ENCODE measurements around the gene SENP3.

The SENP3 gene

DNA sequence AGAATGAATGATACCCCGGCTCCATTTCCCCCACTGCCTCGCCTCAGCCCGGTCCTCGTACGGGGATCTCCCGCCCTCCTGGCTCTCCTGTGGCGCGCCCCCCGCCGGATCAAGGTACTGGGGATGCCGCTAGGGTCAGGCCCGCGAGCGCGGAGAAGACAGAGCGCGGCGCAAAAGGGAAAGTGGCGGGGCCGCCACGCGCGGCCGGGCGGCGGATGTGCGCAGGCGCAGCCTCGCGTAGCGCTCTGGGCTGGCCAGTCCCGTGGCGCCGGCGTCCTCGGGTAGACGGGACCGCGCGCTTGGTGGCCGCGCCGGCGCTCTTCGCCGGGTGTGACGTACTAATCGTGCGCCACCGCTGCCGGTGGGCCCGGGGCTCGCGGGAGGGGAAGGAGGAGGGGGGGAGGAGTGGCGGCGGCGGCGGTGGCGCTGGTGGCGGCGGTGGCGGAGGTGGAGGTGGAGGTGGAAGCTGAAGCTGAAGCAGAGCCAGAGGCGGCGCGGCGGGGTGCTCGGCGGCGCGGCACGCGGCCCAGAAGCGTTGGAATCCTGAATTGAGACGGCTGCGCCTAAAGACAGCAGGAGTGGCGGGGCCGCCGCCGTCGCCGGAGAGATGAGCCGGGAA is at the start of gene SENP3:
TSS of gene SENP3 (plus strand) at position 331 of the 619 bp plus-strand sequence. CDS start 1,158 bp downstream, outside the sequence.
- H3K27ac Mint-ChIP-seq: peak within 1 kb of the TSS; percentile 95
- peak within 1 kb of the TSS; percentile 98 for H3K4me3 Mint-ChIP-seq
- no peaks in the 10 kb centered on the region for H3K27me3 Mint-ChIP-seq (ENCODE audit: low read depth)
- H3K9me3 Mint-ChIP-seq: no peaks in the 10 kb centered on the region
- peaks cover 28% of the 10 kb centered on the region for H3K36me3 Mint-ChIP-seq (ENCODE audit: low read depth)
- H3K4me1 Mint-ChIP-seq (ENCODE audit: low read depth): peaks cover 35% of the 10 kb centered on the region

DNA sequence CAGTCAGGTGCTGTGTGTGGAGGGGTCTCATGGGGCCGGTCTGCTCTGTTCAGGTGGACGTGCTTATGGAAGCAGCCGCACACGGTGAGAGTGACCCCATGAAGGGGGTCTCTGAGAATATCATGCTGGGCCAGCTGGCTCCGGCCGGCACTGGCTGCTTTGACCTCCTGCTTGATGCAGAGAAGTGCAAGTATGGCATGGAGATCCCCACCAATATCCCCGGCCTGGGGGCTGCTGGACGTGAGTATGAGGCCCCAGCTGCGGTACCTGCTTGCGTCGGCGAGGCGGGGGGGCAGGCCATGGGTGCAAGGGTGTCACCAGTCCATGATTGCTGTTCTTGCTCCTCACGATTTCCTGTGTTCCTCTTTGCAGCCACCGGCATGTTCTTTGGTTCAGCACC is 49.6 kb upstream of the SENP3 start:
- Mint-ChIP-seq H3K9me3 (no peaks in the 10 kb centered on the region), H3K4me1 (ENCODE audit: low read depth) (no peaks in the 10 kb centered on the region), H3K27ac (no peak overlapping the region), H3K4me3 (no peak overlapping the region), H3K36me3 (ENCODE audit: low read depth) (peaks cover 52% of the 10 kb centered on the region), H3K27me3 (ENCODE audit: low read depth) (no peaks in the 10 kb centered on the region)

DNA sequence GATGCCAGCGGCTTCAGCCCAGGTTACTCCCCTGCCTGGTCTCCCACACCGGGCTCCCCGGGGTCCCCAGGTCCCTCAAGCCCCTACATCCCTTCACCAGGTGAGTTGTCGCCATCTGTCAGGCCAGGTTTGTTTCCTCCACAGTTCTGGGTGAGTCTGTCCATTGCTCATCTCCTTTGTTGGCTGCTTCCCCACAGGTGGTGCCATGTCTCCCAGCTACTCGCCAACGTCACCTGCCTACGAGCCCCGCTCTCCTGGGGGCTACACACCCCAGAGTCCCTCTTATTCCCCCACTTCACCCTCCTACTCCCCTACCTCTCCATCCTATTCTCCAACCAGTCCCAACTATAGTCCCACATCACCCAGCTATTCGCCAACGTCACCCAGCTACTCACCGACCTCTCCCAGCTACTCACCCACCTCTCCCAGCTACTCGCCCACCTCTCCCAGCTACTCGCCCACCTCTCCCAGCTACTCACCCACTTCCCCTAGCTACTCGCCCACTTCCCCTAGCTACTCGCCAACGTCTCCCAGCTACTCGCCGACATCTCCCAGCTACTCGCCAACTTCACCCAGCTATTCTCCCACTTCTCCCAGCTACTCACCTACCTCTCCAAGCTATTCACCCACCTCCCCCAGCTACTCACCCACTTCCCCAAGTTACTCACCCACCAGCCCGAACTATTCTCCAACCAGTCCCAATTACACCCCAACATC is 48.7 kb upstream of the SENP3 start:
- H3K27me3 Mint-ChIP-seq (ENCODE audit: low read depth): no peaks in the 10 kb centered on the region
- peaks cover 45% of the 10 kb centered on the region for H3K36me3 Mint-ChIP-seq (ENCODE audit: low read depth)
- peak overlapping the region; percentile 42 for H3K27ac Mint-ChIP-seq
- no peaks in the 10 kb centered on the region for H3K9me3 Mint-ChIP-seq
- no peaks in the 10 kb centered on the region for H3K4me1 Mint-ChIP-seq (ENCODE audit: low read depth)
- H3K4me3 Mint-ChIP-seq: no peak overlapping the region

DNA sequence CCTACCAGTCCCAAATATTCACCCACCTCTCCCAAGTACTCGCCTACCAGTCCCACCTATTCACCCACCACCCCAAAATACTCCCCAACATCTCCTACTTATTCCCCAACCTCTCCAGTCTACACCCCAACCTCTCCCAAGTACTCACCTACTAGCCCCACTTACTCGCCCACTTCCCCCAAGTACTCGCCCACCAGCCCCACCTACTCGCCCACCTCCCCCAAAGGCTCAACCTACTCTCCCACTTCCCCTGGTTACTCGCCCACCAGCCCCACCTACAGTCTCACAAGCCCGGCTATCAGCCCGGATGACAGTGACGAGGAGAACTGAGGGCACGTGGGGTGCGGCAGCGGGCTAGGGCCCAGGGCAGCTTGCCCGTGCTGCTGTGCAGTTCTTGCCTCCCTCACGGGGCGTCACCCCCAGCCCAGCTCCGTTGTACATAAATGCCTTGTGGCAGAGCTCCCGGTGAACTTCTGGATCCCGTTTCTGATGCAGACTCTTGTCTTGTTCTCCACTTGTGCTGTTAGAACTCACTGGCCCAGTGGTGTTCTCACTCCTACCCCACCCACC is 47.8 kb upstream of the SENP3 start:
- Mint-ChIP-seq H3K36me3 (ENCODE audit: low read depth) (peaks cover 37% of the 10 kb centered on the region), H3K4me3 (no peak overlapping the region), H3K4me1 (ENCODE audit: low read depth) (no peaks in the 10 kb centered on the region)

DNA sequence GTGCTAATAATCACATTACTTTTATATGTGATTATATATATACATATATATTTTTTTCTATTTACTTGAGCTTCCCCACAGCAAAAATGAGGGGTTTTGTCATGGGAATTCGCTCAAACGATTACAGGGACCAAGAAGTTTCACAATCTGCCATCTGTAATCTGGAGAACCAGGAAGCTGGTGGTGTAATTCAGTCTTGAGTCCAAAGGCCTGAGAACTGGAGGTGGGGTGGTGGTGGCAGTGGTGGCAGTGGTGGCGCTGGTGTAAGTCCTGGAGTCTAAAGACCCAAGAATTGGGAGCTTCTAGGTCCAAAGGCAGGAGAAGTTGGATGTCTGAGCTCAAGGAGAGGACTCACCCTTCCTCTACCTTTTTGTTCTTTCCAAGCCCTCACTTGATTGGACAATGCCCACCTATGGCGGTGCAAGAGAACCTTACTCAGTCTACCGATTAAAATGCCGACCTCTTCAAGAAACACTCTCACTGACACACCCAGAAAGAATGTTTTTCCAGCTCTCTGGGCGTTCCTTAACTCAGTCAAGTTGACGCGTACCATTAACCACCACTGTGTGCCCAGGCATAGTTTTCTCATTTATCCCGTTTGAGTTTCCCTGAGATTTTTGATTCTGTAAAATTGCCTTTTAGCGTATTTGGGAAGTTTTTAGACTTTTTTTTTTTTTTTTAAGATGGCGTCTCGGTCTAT is 45.7 kb upstream of the SENP3 start:
- Mint-ChIP-seq H3K27me3 (ENCODE audit: low read depth) (no peaks in the 10 kb centered on the region), H3K4me3 (no peak overlapping the region), H3K9me3 (no peaks in the 10 kb centered on the region), H3K4me1 (ENCODE audit: low read depth) (no peaks in the 10 kb centered on the region), H3K27ac (no peak overlapping the region), H3K36me3 (ENCODE audit: low read depth) (peaks cover 25% of the 10 kb centered on the region)

More for the DNA sequence above, 47.8 kb upstream of the SENP3 start:
- no peak overlapping the region for H3K27ac Mint-ChIP-seq
- no peaks in the 10 kb centered on the region for H3K27me3 Mint-ChIP-seq (ENCODE audit: low read depth)
- H3K9me3 Mint-ChIP-seq: no peaks in the 10 kb centered on the region

DNA sequence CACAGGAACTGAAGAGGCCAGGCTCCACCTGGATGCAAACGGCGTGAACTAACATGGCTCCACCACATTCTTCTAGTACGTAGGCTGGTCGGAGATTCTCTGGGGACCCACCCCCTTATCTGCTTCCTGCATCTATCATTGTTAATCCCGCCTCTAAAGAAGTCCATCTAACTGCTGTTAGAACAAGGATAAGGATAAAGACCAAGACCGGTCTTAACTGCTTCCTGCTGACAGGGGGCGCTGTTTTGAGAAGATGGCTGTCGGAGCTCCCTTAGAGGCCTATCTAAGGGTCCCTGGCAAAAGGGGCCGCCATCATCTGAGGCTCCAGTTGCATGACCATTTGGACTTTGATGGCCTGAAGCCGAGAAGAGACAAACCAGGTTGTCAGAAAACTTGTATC is 38.7 kb upstream of the SENP3 start:
- Mint-ChIP-seq H3K9me3 (no peaks in the 10 kb centered on the region), H3K27me3 (ENCODE audit: low read depth) (no peaks in the 10 kb centered on the region), H3K4me1 (ENCODE audit: low read depth) (peaks cover 4% of the 10 kb centered on the region), H3K27ac (no peak overlapping the region), H3K4me3 (no peak overlapping the region), H3K36me3 (ENCODE audit: low read depth) (peaks cover 1% of the 10 kb centered on the region)

DNA sequence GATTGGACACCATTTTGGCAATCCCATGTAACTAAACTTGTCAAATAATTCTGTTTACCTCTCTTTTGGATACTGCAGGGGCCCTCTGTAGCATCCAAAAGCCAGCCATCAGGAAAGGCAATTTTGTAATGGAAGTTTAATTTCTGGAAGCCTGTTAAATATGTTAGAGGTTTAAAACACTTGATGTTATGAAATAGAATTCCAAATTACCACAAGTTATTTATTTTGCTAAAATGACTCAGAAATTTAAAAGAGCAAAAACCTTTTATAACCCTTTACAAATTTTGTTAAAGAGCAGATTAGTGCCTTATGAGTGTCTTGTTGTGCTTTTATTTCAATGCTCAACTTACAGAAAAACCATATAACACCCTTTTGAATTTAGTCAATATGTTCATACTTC is 32.9 kb upstream of the SENP3 start:
- Mint-ChIP-seq H3K36me3 (ENCODE audit: low read depth) (peaks cover 4% of the 10 kb centered on the region), H3K4me3 (no peak overlapping the region), H3K27me3 (ENCODE audit: low read depth) (no peaks in the 10 kb centered on the region), H3K27ac (no peak overlapping the region), H3K4me1 (ENCODE audit: low read depth) (no peaks in the 10 kb centered on the region), H3K9me3 (peaks cover 12% of the 10 kb centered on the region)

DNA sequence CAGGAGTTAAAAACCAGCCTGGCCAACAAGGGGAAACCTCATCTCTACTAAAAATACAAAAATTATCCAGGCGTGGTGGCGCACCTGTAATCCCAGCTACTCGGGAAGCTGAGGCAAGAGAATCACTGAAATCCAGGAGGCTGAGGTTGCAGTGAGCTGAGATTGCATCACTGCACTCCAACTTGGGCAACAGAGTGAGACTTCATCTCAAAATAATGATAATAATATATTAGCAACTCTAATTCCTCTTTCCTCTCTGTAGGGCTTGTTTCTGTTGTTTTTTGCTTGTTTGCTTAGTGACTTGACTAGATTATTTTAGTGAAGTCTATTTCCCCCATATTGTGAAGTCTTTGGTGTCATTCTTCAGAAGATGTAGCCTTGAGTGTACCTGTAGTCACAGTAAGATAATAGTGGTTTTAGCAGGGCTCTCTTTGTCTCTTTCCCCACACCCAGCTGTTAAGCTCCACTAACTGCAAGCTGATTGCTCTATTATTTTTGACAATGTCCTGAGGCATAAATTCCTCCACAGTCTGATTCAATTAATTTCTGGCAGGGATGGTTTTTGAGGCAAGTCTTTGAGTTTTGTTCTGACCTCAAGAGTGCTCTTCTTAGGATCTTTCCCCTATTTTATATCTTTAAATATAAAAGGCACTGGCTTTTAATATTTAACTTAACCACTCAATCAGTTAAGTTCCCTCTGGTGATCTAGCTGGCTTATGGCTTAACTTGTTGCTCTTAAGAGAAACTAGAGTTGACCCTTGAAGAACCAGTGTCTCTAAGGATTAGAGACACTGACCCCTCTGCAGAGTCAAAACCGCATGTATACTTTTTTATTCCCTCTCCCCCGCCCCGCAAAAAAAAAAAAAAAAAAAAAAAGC is 31.5 kb upstream of the SENP3 start:
- H3K27ac Mint-ChIP-seq: no peak overlapping the region
- no peaks in the 10 kb centered on the region for H3K4me1 Mint-ChIP-seq (ENCODE audit: low read depth)
- H3K27me3 Mint-ChIP-seq (ENCODE audit: low read depth): peaks cover 3% of the 10 kb centered on the region
- peaks cover 4% of the 10 kb centered on the region for H3K36me3 Mint-ChIP-seq (ENCODE audit: low read depth)
- H3K4me3 Mint-ChIP-seq: no peak overlapping the region
- H3K9me3 Mint-ChIP-seq: peaks cover 12% of the 10 kb centered on the region

DNA sequence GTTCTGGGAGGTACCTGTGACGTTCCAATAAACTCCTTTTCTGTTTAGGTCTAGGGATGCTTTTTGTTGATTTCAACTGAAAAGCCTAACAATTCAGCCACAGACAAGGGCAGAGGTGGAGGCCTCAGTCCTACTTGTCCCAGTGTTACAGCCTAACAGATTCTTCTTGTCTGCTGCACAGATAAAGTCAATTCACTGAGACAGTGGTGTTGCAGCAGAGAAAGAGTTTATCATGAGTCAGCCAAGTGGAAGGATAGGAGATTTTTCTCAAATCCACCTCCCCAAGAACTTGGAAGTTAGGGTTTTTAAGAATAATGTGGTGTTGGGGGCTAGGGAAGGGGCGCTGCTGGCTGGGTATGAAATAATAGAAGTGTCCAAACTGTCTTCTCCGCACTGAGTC is 23.7 kb upstream of the SENP3 start:
- Mint-ChIP-seq H3K36me3 (ENCODE audit: low read depth) (no peaks in the 10 kb centered on the region), H3K27me3 (ENCODE audit: low read depth) (peaks cover 7% of the 10 kb centered on the region), H3K9me3 (no peaks in the 10 kb centered on the region), H3K4me1 (ENCODE audit: low read depth) (no peaks in the 10 kb centered on the region), H3K4me3 (no peak overlapping the region), H3K27ac (no peak overlapping the region)

DNA sequence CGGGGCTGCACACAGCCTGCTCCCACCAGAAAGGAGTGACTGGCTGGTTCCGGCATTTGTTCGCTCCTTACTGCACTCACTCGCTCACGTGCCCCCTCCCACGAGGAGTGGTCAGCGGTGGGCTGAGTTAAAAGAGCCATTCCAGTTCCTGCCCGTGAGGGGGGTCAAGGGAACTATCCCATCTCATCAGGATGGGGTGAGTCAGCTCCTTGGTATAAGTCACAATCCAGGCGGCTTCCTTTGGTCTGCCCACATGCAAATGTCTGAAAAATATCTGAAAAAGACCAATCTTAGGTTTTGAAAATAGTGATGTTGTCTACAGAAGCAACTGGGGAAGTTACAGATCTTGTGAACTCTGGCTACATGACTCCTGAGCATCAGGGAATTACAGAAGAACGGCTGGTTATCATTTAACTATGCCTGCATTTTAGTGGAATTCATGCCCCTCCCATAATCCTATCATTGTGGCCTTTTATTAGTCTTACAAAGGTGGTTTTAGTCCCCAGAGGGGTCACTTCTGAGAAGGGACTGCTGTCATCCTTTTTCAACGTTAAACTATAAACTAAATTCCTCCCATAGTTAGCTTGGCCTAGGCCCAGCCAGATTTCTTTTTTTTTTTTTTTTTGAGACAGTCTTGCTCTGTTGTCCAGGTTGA is 22.7 kb upstream of the SENP3 start:
- H3K27ac Mint-ChIP-seq: no peak overlapping the region
- no peaks in the 10 kb centered on the region for H3K4me1 Mint-ChIP-seq (ENCODE audit: low read depth)
- no peaks in the 10 kb centered on the region for H3K36me3 Mint-ChIP-seq (ENCODE audit: low read depth)
- H3K4me3 Mint-ChIP-seq: no peak overlapping the region
- H3K9me3 Mint-ChIP-seq: no peaks in the 10 kb centered on the region
- peaks cover 6% of the 10 kb centered on the region for H3K27me3 Mint-ChIP-seq (ENCODE audit: low read depth)

DNA sequence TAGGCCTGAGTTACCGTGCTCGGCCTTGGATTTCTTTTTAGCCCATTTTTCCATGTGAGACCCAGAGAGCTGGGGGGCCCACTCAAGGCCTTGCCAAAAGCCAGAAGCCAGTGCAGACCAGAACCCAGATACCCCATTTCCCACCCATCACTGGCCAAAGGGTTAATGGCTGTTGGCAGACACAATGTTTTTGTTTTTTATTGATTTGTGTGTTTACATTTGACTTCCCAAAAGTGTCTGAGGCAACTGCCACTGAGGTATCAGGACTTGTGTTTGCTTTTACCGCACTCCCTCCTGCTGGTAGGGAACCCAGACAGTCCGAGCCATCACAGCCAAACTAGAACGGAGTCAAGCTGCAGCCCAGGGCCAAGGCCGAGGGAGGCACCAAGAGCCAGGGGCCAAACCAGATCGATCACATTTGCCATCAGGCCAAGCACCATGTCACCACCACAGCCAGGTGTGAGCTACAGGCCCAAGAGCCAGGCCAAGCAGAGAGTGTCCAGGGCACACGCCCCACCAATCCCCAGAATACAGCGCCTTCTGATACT is 20.6 kb upstream of the SENP3 start:
- no peak overlapping the region for H3K4me3 Mint-ChIP-seq
- no peaks in the 10 kb centered on the region for H3K4me1 Mint-ChIP-seq (ENCODE audit: low read depth)
- H3K27me3 Mint-ChIP-seq (ENCODE audit: low read depth): peaks cover 4% of the 10 kb centered on the region

DNA sequence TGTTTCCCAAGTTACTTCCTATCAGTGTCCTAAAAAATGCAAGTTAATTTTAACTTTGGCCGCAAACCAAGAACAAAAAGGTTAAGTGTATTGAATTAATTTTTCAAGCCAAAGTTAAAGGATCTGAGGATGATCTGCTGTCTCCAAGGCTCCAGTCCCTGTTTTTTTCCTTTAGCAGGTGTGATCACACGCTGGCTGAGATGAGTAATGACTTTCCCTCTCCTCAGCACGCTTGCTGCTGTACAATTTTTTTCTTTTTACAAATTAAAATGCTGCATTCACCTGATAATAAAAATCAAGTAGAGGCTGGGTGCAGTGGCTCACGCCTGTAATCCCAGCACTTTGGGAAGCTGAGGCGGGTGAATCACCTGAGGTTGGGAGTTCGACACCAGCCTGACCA is 16.8 kb upstream of the SENP3 start:
- Mint-ChIP-seq H3K4me1 (ENCODE audit: low read depth) (peaks cover 9% of the 10 kb centered on the region), H3K27me3 (ENCODE audit: low read depth) (no peaks in the 10 kb centered on the region), H3K4me3 (no peak overlapping the region), H3K27ac (no peak overlapping the region), H3K9me3 (no peaks in the 10 kb centered on the region), H3K36me3 (ENCODE audit: low read depth) (peaks cover 11% of the 10 kb centered on the region)

More for the DNA sequence above, 20.6 kb upstream of the SENP3 start:
- H3K9me3 Mint-ChIP-seq: no peaks in the 10 kb centered on the region
- H3K27ac Mint-ChIP-seq: no peak overlapping the region
- H3K36me3 Mint-ChIP-seq (ENCODE audit: low read depth): no peaks in the 10 kb centered on the region

DNA sequence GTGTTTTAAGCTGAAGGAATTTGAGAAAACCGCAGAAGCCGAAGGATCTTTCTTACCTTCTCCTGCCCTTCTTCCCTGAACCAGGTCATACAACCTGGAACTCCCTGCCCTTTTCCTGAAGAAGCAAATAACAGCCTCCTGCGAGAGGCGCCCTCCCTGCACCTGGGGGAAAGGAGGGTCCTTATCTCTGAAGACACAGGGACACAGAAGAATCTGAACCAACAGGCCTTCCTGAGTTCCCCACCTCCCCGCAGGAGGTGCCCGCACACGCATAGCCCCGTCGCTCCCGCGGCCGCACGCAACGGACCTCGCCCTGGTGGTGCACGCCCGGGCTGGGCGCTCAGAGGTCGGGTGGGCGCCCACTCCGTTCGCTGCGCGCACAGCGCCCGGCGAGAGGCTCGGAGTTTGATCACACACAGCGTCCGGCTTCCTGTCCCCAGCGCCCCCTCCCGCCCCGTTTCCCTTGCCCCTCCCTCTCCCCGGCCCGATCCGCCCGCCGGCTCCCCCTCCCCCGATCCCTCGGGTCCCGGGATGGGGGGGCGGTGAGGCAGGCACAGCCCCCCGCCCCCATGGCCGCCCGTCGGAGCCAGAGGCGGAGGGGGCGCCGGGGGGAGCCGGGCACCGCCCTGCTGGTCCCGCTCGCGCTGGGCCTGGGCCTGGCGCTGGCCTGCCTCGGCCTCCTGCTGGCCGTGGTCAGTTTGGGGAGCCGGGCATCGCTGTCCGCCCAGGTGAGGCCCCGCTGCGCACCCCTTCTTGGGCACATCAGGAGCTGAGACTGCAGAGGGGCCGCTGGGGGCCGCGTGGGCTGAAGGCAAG is 12.9 kb upstream of the SENP3 start, which contains the start of gene TNFSF12:
TSS of gene TNFSF12 (plus strand) at position 474 of the 816 bp plus-strand sequence. CDS start at position 570, 96 bp downstream.
- Mint-ChIP-seq H3K4me3 (peak within 1 kb of the TSS; percentile 91), H3K27me3 (ENCODE audit: low read depth) (no peaks in the 10 kb centered on the region), H3K27ac (peak within 1 kb of the TSS; percentile 87), H3K36me3 (ENCODE audit: low read depth) (peaks cover 27% of the 10 kb centered on the region), H3K4me1 (ENCODE audit: low read depth) (peaks cover 40% of the 10 kb centered on the region), H3K9me3 (no peaks in the 10 kb centered on the region)
